NCI-H524 (cell line): ENCODE measurements around the gene FOXE1.
A peak's percentile ranks its signal among the peaks of the same experiment; 100 is the strongest.

Experiments used
- DNase-seq, 2 experiments: peaks; one replicate each; lab custom pipeline; 2025; lab: John Stamatoyannopoulos, UW

The FOXE1 gene

DNA sequence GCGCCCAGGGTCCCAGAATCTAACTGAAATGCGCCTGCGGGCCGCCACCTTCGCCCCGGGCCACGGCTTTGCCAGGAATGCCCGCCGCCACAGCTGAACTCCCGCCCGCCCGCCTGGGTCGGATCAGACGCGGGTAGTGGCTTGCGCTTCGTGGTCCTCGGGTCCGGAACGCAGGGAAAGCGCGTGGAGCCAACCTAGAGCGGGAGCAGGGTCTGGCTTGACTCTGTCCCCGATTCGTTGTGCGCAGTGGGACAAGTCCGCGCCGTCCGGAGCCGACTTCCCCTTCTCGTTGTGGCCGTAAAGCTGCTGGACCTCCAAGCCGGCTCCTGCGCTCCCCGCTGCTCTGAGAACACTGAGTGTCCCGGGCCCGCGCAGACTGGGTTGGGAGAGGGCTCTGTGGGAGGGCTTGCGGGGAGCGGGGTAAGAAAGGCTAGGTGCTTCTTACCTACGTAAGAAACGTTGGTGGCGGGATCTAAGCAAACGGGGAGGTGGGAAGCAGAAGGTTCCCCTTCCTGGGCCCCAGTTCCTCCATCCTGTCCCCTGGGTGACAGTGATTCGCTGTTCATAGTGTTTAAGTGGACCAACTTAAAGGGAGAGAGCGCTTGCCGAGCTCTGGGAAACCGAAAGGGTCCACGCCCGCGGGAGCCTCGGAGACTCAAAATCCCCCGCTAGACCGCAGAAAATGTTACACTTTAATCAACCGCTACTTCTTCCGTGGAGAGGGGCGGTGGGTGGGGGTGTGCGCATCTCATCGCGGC, 4.4 kb upstream of the FOXE1 start:
- peak; percentile 14 to 51 for DNase-seq

DNA sequence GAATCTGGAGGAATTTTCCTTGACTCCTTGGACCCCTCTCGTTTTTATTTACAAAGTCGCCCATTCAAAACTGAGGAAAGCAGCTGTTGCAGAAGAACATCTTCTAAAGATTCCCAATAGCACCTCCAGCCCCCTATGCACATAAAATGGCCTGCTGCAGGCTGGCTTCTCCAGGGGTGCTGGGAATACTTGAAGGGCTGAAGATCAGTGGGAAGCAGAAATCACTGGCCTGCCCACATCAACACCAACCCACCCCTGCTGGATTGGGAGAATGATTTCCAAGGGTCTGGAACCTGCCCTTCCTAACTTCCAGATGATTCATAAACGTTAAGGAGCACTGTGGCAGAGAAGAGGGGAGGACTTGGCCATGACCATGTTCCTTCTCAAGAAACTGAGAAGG, 3.0 kb upstream of the FOXE1 start:
- no peak for DNase-seq

DNA sequence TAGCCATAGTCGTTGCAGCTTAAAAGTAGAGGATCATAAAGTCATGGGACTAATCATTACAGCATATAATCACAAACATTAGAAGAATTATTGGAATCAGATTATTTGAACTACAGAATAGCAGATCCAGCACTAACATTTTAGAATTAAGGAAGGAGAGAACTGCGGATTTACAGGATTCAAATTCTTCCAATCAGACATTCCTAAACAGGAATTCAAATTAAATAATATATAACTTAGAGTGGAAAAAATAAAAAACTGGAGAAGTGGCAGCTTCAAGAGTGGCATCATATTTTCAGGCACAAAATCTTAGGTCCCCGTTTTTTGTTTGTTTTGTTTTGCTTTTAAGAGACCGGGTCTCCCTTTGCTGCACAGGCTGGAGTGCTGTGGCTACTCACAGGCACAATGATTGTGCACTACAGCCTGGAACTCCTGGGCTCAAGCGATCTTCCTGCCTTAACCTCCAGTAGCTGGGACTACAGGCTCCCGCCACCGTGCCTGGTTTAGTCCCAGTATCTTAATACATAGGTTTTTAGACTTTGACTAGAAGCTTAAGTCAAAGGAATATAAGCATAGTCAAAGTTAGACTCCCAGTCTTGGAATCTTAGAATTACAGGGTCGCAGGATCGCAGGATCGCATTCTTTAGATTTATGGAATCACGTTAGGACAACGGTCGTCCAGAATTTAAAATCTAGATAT, 2.1 kb upstream of the FOXE1 start:
- no peak for DNase-seq

DNA sequence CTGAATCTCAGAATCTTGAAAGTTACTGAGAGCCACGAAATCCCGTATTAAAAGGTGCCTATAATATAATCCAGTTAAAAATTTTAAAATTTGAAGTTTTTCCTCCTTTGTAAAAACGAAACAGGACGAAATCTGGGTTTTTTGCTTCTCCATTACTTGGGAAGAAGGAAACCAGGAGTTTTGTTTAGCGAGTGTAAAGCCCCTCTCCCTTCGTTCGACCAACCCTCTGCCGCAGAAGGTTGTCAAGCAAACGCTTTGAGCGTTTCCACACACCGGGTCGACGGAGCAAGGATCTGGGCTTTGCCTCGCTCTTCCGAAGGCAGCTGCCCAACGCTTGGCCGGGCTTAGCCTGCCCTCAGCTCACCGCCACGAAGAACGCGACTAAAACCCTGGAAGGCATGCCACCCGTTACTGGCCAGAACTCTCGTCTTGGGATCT, 1.6 kb upstream of the FOXE1 start:
- no peak for DNase-seq

DNA sequence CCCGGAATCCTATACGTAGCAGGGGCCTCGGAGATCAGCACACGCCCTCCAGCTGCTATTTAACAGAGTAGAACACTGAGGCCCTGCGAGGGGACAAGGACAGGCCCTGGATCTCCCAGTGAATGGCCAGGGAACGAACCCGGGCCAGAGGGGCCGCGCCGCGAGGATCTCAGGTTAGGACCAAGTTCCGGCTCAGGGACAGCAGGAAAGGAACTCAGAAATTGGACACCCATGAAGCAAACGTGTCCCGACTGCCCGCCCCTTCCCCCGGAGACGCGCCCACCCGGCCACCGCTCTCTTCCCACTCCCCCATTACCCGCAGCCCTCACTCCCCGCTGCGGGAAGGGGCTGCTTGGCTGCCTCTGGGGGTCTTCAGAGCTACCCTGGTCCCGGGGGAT, 1.0 kb upstream of the FOXE1 start:
- peak in 1 of 2 experiments; percentile 12 for DNase-seq

DNA sequence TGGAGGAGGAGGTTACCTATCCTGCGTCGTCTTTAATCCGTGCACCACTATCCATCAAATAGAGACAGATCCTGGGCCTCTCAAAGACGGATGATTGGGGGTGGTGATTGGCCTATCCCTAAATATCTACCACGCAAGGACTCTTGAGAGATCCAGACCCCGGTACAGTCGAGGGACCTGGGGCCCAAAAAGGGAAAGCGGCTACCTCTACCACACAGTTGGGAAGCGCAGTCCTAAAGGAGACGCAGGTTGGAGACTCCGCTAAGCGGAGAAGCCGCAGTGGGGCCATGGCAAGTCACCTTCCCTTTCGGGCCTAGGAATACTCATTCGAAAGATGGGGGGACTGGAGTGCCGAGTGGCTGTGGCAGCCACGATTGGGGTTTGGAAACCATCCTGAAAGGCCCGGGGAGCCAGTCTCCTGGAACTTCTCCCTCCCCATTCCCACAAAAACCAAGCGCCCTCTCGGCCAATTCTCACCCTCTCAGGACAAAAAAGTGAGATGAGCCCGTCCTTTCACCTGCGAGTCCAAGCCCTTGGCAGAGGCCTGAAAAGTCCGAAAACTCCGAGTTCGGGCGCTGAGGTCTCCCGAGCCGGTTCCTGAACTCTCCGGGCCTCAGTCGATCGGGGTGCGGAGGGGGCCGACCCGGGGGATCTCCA, 499 bp upstream of the FOXE1 start:
- DNase-seq = no peak

DNA sequence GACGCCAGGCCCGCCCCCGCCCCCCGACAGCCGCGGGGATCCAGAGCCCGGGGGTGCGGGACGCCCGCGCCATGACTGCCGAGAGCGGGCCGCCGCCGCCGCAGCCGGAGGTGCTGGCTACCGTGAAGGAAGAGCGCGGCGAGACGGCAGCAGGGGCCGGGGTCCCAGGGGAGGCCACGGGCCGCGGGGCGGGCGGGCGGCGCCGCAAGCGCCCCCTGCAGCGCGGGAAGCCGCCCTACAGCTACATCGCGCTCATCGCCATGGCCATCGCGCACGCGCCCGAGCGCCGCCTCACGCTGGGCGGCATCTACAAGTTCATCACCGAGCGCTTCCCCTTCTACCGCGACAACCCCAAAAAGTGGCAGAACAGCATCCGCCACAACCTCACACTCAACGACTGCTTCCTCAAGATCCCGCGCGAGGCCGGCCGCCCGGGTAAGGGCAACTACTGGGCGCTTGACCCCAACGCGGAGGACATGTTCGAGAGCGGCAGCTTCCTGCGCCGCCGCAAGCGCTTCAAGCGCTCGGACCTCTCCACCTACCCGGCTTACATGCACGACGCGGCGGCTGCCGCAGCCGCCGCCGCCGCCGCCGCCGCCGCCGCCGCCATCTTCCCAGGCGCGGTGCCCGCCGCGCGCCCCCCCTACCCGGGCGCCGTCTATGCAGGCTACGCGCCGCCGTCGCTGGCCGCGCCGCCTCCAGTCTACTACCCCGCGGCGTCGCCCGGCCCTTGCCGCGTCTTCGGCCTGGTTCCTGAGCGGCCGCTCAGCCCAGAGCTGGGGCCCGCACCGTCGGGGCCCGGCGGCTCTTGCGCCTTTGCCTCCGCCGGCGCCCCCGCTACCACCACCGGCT, 1.0 kb downstream of the FOXE1 start:
- peak; percentile 71 to 85 for DNase-seq

DNA sequence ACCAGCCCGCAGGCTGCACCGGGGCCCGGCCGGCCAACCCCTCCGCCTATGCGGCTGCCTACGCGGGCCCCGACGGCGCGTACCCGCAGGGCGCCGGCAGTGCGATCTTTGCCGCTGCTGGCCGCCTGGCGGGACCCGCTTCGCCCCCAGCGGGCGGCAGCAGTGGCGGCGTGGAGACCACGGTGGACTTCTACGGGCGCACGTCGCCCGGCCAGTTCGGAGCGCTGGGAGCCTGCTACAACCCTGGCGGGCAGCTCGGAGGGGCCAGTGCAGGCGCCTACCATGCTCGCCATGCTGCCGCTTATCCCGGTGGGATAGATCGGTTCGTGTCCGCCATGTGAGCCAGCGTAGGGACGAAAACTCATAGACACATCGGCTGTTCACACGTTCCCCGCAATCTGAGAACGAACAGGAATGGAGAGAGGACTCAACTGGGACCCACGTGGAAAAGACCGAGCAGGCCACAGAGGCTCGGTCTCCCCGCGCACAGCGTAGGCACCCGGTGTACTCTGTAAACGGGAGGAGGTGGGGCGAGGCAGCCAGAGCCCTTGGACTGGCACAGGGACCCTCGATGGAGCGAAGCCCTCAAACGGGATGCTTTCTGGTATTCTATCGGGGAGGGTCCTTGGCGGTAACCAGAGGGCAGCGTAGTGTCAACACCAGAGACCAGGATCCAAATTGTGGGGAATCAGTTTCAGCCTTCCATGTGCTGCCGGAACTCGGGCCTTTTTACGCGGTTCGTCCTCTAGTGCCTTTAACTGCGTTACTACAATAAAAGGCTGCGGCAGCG, 1.9 kb downstream of the FOXE1 start:
- no peak for DNase-seq

DNA sequence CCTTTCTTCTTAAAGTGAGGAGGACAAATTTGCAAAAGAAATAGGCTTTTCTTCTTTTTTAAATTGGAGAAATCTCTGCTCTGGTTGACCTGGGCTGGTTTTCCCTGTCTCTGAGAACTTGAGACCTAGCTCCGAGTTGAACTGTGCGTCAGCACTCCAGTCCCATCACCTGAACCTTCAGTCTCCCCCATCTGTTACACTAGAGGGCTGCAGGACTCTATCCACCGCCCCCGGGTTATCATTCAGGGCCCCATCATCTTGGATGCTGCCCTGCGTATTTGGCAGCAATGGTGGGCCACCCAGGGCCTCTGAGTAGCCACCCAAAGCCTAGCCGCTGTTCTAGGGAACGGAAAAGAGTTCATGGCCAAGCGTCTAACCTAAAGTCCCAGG, 2.5 kb downstream of the FOXE1 start:
- no peak for DNase-seq

DNA sequence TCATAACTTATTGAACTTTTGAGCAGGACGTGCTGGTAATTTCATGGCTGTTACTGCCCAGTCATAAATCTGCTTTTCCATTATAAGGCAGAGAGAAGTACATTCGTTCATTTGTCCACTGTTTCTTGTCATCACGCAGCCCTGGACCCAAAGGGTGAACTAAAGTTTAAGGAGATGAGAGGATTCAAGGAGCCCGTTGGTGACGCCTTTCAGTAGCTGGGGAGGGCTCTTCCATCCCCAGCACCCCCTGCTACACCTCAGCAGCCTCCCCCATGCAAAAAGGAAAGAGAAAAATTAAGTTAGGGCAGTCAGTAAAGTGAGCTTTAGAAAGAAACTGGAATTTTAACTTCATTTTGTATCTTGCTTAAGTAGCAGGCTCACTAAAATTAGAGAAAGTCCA, 2.9 kb downstream of the FOXE1 start:
- no peak for DNase-seq

DNA sequence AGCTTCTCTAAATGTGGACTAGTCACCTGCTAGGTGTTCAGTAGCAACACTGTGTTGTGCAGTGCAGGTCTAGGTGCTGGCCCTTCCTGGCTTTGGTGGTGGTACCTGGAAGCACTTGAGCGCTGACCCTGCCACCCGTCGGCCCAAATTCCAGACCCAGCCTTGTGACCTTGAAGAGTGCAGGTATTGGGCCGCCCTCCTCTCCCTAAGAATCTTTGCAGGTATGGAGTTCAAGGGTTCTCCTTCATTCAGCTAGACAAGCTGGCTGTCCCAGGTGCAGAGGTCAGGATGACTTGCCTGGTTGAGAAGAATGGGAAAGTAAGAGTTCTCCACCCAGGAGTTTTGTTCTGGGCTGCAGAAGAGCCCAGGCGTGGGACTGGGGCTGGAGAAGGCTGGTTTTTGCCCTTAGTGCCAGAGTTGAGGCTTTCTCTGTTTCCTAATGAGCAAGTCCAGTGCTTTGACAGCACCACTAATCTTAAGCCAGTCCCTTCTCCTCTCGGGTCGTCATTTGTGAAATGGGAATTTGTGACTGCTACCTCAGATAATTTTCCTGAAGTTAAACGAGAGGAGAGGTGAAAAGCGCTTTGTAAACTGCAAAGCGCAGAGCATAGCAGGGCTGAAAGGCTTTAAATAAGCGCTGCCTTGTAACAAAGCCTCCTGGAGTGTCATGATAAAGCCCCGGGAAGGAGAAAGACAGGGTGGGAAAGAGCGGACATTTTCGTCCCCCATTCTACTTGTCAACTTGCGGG, 4.0 kb downstream of the FOXE1 start:
- DNase-seq = no peak

DNA sequence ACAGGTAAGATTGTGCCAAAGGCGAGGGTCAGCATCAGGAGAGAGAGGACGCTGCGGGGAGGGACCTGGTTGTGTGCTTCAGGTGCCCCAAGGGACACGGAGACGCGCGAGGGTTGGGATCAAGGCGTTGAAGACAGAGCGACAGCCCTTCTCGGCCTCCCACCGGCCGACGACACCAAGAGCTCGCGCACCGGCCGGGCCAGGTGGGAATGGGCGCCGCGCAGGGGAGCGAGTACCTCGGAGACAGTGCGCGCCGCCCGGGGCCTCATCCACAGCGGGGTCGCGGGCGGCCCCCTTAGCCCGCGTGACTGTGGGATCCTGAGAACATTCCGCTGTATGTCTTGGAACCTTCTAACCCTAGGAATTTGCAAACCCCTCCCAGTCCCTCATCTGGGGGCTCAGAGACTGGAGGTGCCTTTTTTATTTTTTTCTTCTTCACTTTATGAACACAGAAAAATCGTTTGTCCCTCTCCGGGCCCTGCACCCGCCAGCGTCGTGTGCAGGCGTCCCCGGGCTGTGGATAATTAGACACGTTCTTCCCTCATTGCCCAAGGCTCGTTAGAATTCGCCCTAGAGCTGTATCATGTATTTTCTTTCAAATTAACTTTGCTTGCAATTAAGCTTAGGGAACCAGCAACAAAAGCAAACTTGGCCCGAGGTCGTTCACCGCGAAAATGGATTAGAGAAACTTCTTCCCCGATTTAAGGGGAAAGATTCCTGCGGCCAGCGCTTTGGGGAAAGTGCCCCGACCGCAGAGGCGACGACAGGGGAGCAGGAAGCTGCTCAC, 4.8 kb downstream of the FOXE1 start:
- no peak for DNase-seq

DNA sequence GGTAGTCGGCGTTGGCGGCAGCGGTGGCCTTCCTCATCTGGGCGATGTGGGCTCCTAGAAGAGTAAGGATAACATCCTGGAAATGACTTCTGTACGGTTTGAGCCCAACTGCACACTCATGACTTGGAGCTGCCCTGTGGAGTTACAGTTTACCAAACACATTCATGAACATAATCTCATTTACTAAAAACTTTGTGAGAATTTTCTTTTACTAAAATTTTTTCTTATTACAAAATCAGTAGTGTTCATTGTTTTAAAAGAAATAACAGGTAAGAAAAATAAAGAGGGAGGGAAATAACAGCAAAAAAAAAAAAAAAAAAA, 5.3 kb downstream of the FOXE1 start:
- DNase-seq = no peak

DNA sequence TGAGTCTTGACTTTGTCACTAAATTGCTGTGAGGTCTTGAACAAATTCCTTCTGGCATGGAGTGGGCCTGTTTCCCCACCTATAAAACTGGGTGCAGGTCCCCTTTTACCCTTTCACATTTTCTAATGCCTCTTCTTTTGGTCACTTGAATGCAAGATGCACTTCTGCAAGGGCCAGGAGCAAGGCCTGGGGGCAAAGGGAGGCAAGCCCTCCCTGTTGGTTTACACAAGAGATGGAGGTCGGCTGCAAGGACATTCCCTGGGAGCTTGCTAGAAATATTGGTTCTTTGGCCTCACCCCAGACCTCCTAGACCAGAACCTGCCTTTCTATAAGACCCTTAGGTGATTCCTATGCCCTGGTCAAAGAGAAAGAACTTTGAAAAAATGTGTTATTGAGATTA, 5.8 kb downstream of the FOXE1 start:
- DNase-seq = no peak

DNA sequence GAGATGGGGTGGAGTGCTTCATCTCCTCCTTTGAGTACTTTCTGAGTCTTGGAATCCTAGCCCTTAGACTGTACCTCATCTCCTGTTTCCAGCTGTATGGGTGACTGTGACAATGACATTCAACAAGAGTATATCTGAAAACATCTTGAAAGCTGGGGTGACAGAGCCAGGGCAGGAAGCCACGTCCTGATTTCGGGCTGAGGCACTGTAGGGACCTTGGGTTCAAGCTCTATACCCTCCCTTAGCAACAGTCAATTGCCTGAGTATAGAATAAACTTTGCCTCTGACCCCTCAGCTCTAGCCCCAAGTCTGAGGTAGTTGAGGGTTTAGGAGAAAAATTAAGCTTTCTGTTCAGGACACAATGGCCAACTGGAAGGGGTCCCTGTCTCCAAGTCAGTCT, 6.3 kb downstream of the FOXE1 start:
- DNase-seq = no peak

DNA sequence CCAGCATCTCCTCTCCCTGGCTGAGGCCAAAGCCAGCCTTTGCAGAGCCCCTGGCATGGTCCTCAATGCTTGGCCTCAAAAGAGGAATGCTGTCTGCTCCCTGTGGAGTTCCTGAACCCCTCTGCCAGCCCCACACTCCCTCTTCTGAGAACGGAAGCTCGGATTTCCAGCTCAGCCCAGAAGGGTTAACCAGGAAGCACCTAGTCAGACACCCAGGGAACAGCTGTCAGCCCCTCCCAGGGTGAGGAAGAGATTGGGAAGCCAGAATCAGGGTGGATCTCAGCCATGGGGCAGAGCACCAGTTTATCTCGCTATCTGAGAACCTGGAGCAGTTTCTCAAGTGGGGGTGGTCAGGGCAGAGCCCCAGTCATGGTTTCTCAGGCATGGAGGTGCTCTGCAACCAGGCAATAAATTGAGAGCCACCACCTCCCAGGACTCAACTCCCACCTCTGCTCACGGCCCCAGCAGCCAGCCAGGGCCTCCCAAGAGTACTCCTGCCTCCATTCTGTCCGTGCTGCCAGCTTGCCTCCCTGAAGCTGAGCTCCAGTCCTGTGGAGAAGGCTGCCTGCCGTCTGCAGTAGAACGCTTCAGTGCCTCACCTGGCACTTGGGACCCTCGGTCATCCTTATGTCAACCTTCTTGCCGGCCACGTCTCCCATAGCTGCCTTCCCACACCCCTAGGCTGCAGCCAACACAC, 7.6 kb downstream of the FOXE1 start:
- DNase-seq = peak in 1 of 2 experiments; percentile 54

DNA sequence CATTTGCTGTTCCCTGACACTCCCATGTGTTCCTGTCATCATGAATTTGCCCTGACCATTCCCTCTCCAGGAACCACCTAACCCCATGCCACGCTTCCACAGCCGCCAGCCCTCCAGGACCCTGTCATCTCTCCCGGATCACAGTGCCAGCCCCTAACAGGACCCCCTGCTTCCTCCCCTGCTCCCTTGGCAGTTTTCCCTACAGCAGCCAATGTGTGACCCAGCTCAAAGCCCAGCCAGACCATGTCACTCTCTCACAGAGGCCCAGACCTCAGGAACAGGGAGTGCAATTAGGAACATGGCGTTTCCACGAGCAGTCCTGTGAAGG, 8.1 kb downstream of the FOXE1 start:
- DNase-seq = no peak

DNA sequence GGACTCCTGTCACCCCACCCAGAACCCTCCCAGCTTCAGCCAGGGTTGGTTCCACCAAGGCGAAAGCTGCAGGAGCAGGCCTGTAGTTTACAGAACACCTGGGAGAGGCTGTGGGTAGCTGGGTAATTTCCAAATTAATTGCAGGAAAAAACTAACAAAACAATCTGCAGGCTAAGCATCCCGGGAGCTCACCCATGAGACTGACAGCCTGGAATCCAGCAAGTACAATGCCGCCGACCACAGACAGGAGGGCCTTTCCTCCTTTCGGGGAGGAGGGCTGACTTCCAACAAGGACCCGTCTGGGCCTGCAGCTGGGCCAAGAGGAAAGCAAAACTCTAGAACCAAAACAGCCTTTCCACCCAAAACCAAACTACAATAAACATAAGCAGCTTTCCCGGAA, 10.3 kb downstream of the FOXE1 start:
- DNase-seq = no peak

DNA sequence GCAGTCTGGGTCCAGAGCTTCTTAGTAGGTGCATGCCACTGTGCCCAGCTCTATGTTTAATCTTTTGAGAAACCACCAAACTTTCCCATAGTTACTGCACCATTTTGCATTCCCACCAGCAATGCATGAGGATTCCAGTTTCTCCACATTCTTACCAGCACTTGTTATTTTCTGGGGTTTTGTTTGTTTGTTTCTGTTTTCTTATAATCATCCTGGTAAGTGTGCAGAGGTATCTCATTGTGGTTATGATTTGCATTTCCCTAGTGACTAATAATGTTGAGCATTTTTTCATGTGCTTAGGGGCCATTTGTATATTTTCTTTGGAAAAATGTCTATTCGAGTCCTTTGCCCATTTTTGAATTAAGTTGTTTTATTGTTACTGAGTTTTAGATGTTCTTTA, 11.4 kb downstream of the FOXE1 start:
- no peak for DNase-seq

DNA sequence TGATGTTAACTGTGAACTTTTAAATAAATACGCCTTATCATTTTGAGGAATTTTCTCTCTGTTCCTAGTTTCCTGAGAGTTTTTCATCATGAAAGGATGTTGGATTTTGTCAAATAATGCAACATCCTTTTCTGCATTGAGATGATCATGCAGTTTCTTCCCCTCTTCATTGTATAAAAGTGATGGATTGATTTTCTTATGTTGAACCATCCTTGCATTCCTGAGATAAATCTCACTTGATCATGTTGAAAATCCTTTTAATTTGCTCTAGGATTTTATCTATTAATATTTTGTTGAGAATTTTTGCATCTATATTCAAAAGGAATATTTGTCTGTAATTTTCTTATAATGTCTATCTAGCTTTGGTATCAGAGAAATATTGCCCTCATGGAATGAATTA, 13.3 kb downstream of the FOXE1 start:
- DNase-seq = no peak
